Measurements from ENCODE around the gene JAKMIP1. TPM values are rescaled to one million over a fixed set of nuclear protein-coding genes. Genes with fewer than 3 reads are reported as not detected.

Gene JAKMIP1
- total RNA-seq, 1 donor from 2014 or later: not detected

GRCh38 chr4:6049278-6049677 lies 151.1 kb downstream of the JAKMIP1 start:
- H3K27ac Mint-ChIP-seq (ENCODE audit: unreplicated experiment): no peak overlapping the region
- H3K27me3 Mint-ChIP-seq (ENCODE audit: unreplicated experiment): peaks cover 5% of the 10 kb centered on the region
- no peaks in the 10 kb centered on the region for H3K36me3 Mint-ChIP-seq (ENCODE audit: low read depth, unreplicated experiment)
- TF ChIP-seq, protein P1, sequence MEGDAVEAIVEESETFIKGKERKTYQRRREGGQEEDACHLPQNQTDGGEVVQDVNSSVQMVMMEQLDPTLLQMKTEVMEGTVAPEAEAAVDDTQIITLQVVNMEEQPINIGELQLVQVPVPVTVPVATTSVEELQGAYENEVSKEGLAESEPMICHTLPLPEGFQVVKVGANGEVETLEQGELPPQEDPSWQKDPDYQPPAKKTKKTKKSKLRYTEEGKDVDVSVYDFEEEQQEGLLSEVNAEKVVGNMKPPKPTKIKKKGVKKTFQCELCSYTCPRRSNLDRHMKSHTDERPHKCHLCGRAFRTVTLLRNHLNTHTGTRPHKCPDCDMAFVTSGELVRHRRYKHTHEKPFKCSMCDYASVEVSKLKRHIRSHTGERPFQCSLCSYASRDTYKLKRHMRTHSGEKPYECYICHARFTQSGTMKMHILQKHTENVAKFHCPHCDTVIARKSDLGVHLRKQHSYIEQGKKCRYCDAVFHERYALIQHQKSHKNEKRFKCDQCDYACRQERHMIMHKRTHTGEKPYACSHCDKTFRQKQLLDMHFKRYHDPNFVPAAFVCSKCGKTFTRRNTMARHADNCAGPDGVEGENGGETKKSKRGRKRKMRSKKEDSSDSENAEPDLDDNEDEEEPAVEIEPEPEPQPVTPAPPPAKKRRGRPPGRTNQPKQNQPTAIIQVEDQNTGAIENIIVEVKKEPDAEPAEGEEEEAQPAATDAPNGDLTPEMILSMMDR (IDR thresholded peaks at IDR 0.05; ENCODE audit: unreplicated experiment): no peak
- DNase-seq (ENCODE audit: low spot score): no peak
- no peak overlapping the region for H3K4me3 Mint-ChIP-seq (ENCODE audit: unreplicated experiment)
- H3K4me1 Mint-ChIP-seq (ENCODE audit: unreplicated experiment): peaks cover 11% of the 10 kb centered on the region
- H3K9me3 Mint-ChIP-seq (ENCODE audit: unreplicated experiment): no peaks in the 10 kb centered on the region

DNA sequence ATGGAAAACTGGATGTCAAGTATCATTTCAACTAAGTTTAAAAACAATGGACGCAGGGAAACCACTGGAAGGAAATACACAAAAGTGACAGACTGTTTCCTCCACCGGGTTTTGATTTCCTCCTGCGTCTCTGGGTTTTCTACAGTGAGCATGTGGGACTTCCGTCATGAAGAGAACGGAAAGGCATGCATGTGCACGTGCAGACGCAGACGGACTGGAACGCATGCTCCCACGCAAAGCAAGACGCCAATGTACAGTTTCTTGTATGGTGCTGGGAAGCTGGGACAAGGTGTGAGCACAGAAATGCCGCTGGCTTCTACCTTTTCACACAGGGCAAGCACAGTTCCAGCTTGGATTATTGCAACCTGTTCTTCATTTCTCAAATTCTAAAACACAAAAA lies 151.8 kb downstream of the JAKMIP1 start:
- Mint-ChIP-seq H3K9me3 (ENCODE audit: unreplicated experiment) (no peaks in the 10 kb centered on the region), H3K27ac (ENCODE audit: unreplicated experiment) (no peak overlapping the region), H3K4me1 (ENCODE audit: unreplicated experiment) (peaks cover 11% of the 10 kb centered on the region), H3K4me3 (ENCODE audit: unreplicated experiment) (no peak overlapping the region), H3K27me3 (ENCODE audit: unreplicated experiment) (peaks cover 6% of the 10 kb centered on the region), H3K36me3 (ENCODE audit: low read depth, unreplicated experiment) (no peaks in the 10 kb centered on the region)
- no peak for DNase-seq (ENCODE audit: low spot score)
- TF ChIP-seq, protein P1 (IDR thresholded peaks at IDR 0.05; ENCODE audit: unreplicated experiment): no peak

DNA sequence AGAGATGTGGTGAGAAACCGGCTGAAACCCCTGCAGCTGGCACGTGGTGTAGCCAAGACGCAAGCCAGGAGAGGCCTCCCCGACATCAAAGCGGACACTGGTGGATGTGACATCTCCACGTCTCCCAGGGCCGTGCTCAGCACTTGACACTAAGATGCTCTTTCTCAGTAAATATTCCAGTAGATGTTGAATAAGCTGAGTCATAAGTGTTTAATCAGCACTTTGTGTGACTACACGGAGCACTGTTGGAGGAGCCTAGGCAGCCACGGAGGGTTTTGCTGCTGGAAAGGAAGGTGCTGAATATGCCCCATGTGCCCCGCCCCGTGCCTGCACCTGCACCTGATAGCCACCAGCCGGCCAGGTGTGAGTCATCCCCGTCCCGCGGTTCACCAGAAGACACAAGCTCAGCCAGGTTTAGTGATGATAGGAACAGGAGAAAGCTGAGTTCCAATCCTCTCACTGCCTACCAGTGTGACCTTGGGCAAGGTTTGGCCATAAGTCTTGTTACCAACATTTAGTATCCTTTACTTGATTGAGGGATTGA lies 153.1 kb downstream of the JAKMIP1 start:
- Mint-ChIP-seq H3K4me1 (ENCODE audit: unreplicated experiment) (peaks cover 11% of the 10 kb centered on the region), H3K27ac (ENCODE audit: unreplicated experiment) (no peak overlapping the region), H3K36me3 (ENCODE audit: low read depth, unreplicated experiment) (no peaks in the 10 kb centered on the region), H3K4me3 (ENCODE audit: unreplicated experiment) (no peak overlapping the region), H3K9me3 (ENCODE audit: unreplicated experiment) (no peaks in the 10 kb centered on the region), H3K27me3 (ENCODE audit: unreplicated experiment) (peaks cover 8% of the 10 kb centered on the region)
- no peak for DNase-seq (ENCODE audit: low spot score)
- TF ChIP-seq, protein P1 (IDR thresholded peaks at IDR 0.05; ENCODE audit: unreplicated experiment): no peak

GRCh38 chr4:6046526-6047129 lies 153.7 kb downstream of the JAKMIP1 start:
- no peaks in the 10 kb centered on the region for H3K9me3 Mint-ChIP-seq (ENCODE audit: unreplicated experiment)
- DNase-seq (ENCODE audit: low spot score): no peak
- H3K27me3 Mint-ChIP-seq (ENCODE audit: unreplicated experiment): peaks cover 10% of the 10 kb centered on the region
- no peaks in the 10 kb centered on the region for H3K36me3 Mint-ChIP-seq (ENCODE audit: low read depth, unreplicated experiment)
- H3K4me1 Mint-ChIP-seq (ENCODE audit: unreplicated experiment): peaks cover 11% of the 10 kb centered on the region
- H3K4me3 Mint-ChIP-seq (ENCODE audit: unreplicated experiment): no peak overlapping the region
- TF ChIP-seq, protein P1 (IDR thresholded peaks at IDR 0.05; ENCODE audit: unreplicated experiment): no peak
- no peak overlapping the region for H3K27ac Mint-ChIP-seq (ENCODE audit: unreplicated experiment)

GRCh38 chr4:6044805-6045204 lies 155.5 kb downstream of the JAKMIP1 start:
- Mint-ChIP-seq H3K36me3 (ENCODE audit: low read depth, unreplicated experiment) (no peaks in the 10 kb centered on the region), H3K4me1 (ENCODE audit: unreplicated experiment) (peaks cover 11% of the 10 kb centered on the region), H3K9me3 (ENCODE audit: unreplicated experiment) (no peaks in the 10 kb centered on the region), H3K27me3 (ENCODE audit: unreplicated experiment) (peaks cover 8% of the 10 kb centered on the region), H3K4me3 (ENCODE audit: unreplicated experiment) (peak overlapping the region; percentile 31), H3K27ac (ENCODE audit: unreplicated experiment) (no peak overlapping the region)
- DNase-seq (ENCODE audit: low spot score): no peak
- TF ChIP-seq, protein P1 (IDR thresholded peaks at IDR 0.05; ENCODE audit: unreplicated experiment): no peak
